Measurements from ENCODE around the gene NPM1. TPM values are rescaled to one million over a fixed set of nuclear protein-coding genes. Genes with fewer than 3 reads are reported as not detected.

NPM1 gene
- total RNA-seq, 1 experiment from 2014 or later, result 3,122 TPM

GRCh38 chr5:171428809-171429542 lies 41.3 kb downstream of the NPM1 start:
- Histone ChIP-seq H2BK12ac (ENCODE audit: insufficient read length, low read depth, low read length) (no peak overlapping the region), H3K27ac (ENCODE audit: insufficient read length, low read depth, low read length) (no peak overlapping the region)
- peak overlapping the region in 1 of 3 experiments; percentile 53; a peak in 1 of 7 replicates for H3K27ac Mint-ChIP-seq

More at GRCh38 chr5:171428809-171429542, 41.3 kb downstream of the NPM1 start:
- Histone ChIP-seq H2AFZ (ENCODE audit: low read length) (no peak overlapping the region), H3T11ph (ENCODE audit: low read length) (no peak overlapping the region), H4K8ac (replicated peaks; ENCODE audit: insufficient read length, low read depth, low read length) (no peak overlapping the region), H3K18ac (ENCODE audit: insufficient read length, low read depth, low read length) (no peak overlapping the region), H3K23ac (ENCODE audit: insufficient read length, low read depth, low read length) (no peak overlapping the region), H3K9ac (ENCODE audit: extremely low read depth, insufficient read length, low read length) (no peak overlapping the region), H2BK15ac (ENCODE audit: low read depth, low read length) (no peak overlapping the region), H2BK5ac (ENCODE audit: insufficient read length, low read length) (no peak overlapping the region), H2BK20ac (ENCODE audit: low read depth, low read length, poor library complexity, severe bottlenecking) (no peak overlapping the region), H3K4me1 (ENCODE audit: insufficient read depth, low read length) (peaks cover 3% of the 10 kb centered on the region; the same call in 1 of the 2 replicates), H3K23me2 (ENCODE audit: insufficient read length, low read depth, low read length, poor library complexity, severe bottlenecking) (no peaks in the 10 kb centered on the region), H2AK5ac (ENCODE audit: insufficient read length, low read length) (no peak overlapping the region), H3K79me2 (ENCODE audit: insufficient read depth, low read length) (no peaks in the 10 kb centered on the region), H2BK120ac (ENCODE audit: low read depth, low read length, poor library complexity, severe bottlenecking) (no peak overlapping the region), H3K56ac (ENCODE audit: insufficient read length, low read depth, low read length) (no peak overlapping the region), H3K9me3 (ENCODE audit: control insufficient read depth, low read depth, low read length) (no peaks in the 10 kb centered on the region), H3K4ac (ENCODE audit: low read depth, low read length) (no peak overlapping the region), H3K4me2 (ENCODE audit: insufficient read depth, insufficient read length, low read length) (no peak overlapping the region), H4K5ac (ENCODE audit: insufficient read length, low read depth, low read length) (no peak overlapping the region), H4K20me1 (ENCODE audit: control insufficient read depth, insufficient read depth, insufficient read length) (no peaks in the 10 kb centered on the region), H3K79me1 (ENCODE audit: insufficient read depth, low read depth, low read length, poor library complexity, severe bottlenecking) (no peaks in the 10 kb centered on the region), H4K91ac (ENCODE audit: insufficient read length, low read depth, low read length) (no peak overlapping the region), H3K27me3 (ENCODE audit: insufficient read depth, low read length) (no peaks in the 10 kb centered on the region), H3K14ac (ENCODE audit: insufficient read depth, low read length) (no peak overlapping the region; the same call in 1 of the 2 replicates)
- no peaks in the 10 kb centered on the region for H3K9me3 Mint-ChIP-seq
- TF ChIP-seq CTCF (conservative IDR thresholded peaks at IDR 0.05), result no peak
- no peaks in the 10 kb centered on the region; a peak in 1 of 7 replicates for H3K36me3 Mint-ChIP-seq (ENCODE audit: insufficient read depth in 1 of 3, low read depth in 3 of 3)
- peaks cover 15 to 25% of the 10 kb centered on the region in 2 experiments for H3K4me1 Mint-ChIP-seq
- no peak overlapping the region for H3K4me3 Mint-ChIP-seq
- peaks cover under 1% of the 10 kb centered on the region; the same call in 1 of the 2 replicates for H3K27me3 Mint-ChIP-seq (ENCODE audit: low read depth)
- no CpG with 5 or more reads among the region's 16 CpGs for WGBS (ENCODE audit: extremely low coverage, insufficient read length, low lambda C conversion rate)
- DNase-seq, result no peak
